ENCODE results near the gene SNCA.

Gene SNCA

DNA sequence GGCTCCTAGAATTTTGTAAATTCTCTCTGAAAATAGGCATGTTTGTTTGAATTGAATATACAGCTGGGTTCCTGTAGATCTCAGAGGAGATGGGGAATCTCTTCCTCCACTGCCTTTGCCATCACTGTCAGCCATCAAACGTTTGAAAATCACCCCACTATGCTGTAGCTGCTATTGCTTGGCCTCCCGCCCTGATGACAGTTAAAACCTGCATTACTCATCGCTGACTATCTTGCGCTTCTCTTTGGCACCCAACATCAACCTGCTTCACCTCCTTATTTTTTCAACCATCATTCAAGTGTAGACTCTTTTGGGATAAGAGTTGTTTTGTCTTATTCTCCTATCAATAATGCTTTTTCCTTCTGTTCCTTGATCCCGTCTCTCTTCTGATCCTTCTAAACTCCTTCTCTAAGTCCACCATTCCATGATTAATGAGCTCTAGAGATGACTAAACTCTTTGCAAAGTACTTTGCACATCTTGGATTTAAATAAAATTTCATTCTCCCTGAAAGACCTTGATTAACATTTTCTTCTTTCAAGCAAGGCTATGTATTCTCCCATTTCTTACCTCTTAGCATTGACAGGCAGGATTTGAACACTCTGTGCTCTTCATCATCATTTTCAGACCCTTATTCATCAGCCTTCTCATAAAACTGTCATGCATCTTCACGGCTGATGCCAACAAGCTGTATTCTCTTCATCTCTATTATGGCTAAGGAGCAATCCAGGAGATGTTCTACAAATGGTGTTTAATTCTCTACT is 133.0 kb downstream of the SNCA start (continued):
- TF ChIP-seq, protein P1, sequence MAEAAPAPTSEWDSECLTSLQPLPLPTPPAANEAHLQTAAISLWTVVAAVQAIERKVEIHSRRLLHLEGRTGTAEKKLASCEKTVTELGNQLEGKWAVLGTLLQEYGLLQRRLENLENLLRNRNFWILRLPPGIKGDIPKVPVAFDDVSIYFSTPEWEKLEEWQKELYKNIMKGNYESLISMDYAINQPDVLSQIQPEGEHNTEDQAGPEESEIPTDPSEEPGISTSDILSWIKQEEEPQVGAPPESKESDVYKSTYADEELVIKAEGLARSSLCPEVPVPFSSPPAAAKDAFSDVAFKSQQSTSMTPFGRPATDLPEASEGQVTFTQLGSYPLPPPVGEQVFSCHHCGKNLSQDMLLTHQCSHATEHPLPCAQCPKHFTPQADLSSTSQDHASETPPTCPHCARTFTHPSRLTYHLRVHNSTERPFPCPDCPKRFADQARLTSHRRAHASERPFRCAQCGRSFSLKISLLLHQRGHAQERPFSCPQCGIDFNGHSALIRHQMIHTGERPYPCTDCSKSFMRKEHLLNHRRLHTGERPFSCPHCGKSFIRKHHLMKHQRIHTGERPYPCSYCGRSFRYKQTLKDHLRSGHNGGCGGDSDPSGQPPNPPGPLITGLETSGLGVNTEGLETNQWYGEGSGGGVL (tag by site-specific recombination; IDR thresholded peaks at IDR 0.05): no peak
- TF ChIP-seq FEZF1 (tag by site-specific recombination; IDR thresholded peaks at IDR 0.05) (no peak), ZFP41 (tag by site-specific recombination; IDR thresholded peaks at IDR 0.05; ENCODE audit: borderline replicate concordance) (no peak)
- TF ChIP-seq, protein P2, sequence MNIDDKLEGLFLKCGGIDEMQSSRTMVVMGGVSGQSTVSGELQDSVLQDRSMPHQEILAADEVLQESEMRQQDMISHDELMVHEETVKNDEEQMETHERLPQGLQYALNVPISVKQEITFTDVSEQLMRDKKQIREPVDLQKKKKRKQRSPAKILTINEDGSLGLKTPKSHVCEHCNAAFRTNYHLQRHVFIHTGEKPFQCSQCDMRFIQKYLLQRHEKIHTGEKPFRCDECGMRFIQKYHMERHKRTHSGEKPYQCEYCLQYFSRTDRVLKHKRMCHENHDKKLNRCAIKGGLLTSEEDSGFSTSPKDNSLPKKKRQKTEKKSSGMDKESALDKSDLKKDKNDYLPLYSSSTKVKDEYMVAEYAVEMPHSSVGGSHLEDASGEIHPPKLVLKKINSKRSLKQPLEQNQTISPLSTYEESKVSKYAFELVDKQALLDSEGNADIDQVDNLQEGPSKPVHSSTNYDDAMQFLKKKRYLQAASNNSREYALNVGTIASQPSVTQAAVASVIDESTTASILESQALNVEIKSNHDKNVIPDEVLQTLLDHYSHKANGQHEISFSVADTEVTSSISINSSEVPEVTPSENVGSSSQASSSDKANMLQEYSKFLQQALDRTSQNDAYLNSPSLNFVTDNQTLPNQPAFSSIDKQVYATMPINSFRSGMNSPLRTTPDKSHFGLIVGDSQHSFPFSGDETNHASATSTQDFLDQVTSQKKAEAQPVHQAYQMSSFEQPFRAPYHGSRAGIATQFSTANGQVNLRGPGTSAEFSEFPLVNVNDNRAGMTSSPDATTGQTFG (tag by site-specific recombination; IDR thresholded peaks at IDR 0.05; ENCODE audit: borderline replicate concordance): no peak
- TF ChIP-seq, protein P3, sequence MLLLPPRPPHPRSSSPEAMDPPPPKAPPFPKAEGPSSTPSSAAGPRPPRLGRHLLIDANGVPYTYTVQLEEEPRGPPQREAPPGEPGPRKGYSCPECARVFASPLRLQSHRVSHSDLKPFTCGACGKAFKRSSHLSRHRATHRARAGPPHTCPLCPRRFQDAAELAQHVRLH (tag by site-specific recombination; IDR thresholded peaks at IDR 0.05): no peak

DNA sequence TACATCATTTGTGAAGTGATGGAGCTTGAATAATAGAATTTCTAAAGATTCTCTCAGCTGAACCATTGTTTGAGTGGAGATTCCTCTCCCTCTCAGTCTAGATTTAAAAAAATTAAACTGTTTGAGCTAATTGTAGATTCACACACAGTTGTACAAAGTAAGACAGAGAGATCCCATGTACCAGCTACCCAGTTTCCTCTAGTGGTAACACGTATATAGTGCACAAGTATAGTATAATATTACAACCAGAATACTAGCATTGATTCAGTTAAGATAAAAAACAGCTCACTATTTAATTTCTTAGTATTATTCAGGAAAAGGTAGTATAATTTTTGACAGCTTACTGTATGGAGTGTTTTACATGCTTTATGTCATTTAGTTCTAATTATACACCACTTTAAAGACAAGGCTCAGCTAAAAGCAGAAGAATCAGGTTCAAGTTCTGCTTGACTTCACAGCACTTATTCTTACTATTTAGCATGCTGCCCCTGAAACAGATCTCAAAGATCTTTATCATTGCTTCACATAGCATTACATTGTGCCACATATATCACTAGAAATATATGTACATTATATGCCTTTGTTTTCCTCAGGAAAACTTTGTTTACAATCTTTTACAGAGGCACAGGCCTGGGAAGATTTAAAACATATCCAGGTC is 136.1 kb downstream of the SNCA start:
- CTCF ChIA-PET: no interaction called here
- Histone ChIP-seq H3K4me1 (ENCODE audit: control insufficient read depth, insufficient read depth, low read length) (no peaks in the 10 kb centered on the region), H3K36me3 (ENCODE audit: control insufficient read depth in 2 of 2, insufficient read depth in 1 of 2, low read length in 2 of 2) (no peaks in the 10 kb centered on the region), H3K27ac (ENCODE audit: extremely low read depth, low read depth, low read length) (no peak overlapping the region), H3K9me3 (ENCODE audit: control insufficient read depth, insufficient read depth, low read depth, low read length) (no peaks in the 10 kb centered on the region), H3K4me3 (ENCODE audit: low read depth, low read length) (no peak overlapping the region)
- TF ChIP-seq PRDM1 (tag by site-specific recombination; IDR thresholded peaks at IDR 0.05) (no peak), ZNF133 (tag by site-specific recombination; IDR thresholded peaks at IDR 0.05) (no peak)
- TF ChIP-seq, protein P4, sequence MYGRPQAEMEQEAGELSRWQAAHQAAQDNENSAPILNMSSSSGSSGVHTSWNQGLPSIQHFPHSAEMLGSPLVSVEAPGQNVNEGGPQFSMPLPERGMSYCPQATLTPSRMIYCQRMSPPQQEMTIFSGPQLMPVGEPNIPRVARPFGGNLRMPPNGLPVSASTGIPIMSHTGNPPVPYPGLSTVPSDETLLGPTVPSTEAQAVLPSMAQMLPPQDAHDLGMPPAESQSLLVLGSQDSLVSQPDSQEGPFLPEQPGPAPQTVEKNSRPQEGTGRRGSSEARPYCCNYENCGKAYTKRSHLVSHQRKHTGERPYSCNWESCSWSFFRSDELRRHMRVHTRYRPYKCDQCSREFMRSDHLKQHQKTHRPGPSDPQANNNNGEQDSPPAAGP (tag by site-specific recombination; IDR thresholded peaks at IDR 0.05): no peak
- TF ChIP-seq, protein P5, sequence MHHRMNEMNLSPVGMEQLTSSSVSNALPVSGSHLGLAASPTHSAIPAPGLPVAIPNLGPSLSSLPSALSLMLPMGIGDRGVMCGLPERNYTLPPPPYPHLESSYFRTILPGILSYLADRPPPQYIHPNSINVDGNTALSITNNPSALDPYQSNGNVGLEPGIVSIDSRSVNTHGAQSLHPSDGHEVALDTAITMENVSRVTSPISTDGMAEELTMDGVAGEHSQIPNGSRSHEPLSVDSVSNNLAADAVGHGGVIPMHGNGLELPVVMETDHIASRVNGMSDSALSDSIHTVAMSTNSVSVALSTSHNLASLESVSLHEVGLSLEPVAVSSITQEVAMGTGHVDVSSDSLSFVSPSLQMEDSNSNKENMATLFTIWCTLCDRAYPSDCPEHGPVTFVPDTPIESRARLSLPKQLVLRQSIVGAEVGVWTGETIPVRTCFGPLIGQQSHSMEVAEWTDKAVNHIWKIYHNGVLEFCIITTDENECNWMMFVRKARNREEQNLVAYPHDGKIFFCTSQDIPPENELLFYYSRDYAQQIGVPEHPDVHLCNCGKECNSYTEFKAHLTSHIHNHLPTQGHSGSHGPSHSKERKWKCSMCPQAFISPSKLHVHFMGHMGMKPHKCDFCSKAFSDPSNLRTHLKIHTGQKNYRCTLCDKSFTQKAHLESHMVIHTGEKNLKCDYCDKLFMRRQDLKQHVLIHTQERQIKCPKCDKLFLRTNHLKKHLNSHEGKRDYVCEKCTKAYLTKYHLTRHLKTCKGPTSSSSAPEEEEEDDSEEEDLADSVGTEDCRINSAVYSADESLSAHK (tag by site-specific recombination; IDR thresholded peaks at IDR 0.05): no peak
- POLR2A ChIA-PET: no interaction called here

DNA sequence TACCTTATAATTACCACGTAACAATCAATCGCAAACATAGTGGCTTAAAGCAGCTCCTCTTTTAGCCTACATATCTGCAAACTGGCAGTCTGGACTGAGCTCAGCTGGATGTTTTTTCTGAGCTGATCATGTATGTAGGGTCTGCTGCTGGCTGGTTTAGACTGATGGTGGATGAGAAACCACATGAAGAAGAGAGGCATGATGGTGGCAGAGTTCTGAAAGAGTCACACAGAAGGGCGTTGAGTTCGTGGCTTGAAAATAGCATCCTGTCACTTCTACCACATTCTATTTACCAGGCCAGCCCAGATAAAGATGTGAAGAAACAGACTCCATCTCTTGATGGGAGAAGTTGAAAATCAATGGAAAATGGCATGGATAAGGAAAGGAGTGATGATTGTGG is 151.3 kb downstream of the SNCA start:
- no peaks in the 10 kb centered on the region for H3K4me1 ChIP-seq (ENCODE audit: control insufficient read depth, insufficient read depth, low read length)
- TF ChIP-seq ZNF146 (tag by site-specific recombination; IDR thresholded peaks at IDR 0.05) (no peak), ZNF596 (tag by site-specific recombination; IDR thresholded peaks at IDR 0.05) (no peak), ZNF624 (tag by site-specific recombination; IDR thresholded peaks at IDR 0.05) (no peak), ZNF776 (tag by site-specific recombination; IDR thresholded peaks at IDR 0.05; ENCODE audit: borderline replicate concordance) (no peak), ZFP37 (tag by site-specific recombination; IDR thresholded peaks at IDR 0.05) (no peak), ZNF121 (tag by site-specific recombination; IDR thresholded peaks at IDR 0.05) (no peak)
- TF ChIP-seq, protein P6, sequence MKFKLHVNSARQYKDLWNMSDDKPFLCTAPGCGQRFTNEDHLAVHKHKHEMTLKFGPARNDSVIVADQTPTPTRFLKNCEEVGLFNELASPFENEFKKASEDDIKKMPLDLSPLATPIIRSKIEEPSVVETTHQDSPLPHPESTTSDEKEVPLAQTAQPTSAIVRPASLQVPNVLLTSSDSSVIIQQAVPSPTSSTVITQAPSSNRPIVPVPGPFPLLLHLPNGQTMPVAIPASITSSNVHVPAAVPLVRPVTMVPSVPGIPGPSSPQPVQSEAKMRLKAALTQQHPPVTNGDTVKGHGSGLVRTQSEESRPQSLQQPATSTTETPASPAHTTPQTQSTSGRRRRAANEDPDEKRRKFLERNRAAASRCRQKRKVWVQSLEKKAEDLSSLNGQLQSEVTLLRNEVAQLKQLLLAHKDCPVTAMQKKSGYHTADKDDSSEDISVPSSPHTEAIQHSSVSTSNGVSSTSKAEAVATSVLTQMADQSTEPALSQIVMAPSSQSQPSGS (tag by site-specific recombination; IDR thresholded peaks at IDR 0.05; ENCODE audit: low read depth): no peak
- TF ChIP-seq, protein P7, sequence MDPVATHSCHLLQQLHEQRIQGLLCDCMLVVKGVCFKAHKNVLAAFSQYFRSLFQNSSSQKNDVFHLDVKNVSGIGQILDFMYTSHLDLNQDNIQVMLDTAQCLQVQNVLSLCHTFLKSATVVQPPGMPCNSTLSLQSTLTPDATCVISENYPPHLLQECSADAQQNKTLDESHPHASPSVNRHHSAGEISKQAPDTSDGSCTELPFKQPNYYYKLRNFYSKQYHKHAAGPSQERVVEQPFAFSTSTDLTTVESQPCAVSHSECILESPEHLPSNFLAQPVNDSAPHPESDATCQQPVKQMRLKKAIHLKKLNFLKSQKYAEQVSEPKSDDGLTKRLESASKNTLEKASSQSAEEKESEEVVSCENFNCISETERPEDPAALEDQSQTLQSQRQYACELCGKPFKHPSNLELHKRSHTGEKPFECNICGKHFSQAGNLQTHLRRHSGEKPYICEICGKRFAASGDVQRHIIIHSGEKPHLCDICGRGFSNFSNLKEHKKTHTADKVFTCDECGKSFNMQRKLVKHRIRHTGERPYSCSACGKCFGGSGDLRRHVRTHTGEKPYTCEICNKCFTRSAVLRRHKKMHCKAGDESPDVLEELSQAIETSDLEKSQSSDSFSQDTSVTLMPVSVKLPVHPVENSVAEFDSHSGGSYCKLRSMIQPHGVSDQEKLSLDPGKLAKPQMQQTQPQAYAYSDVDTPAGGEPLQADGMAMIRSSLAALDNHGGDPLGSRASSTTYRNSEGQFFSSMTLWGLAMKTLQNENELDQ (tag by site-specific recombination; IDR thresholded peaks at IDR 0.05; ENCODE audit: low read depth): no peak
- TF ChIP-seq, protein P8, sequence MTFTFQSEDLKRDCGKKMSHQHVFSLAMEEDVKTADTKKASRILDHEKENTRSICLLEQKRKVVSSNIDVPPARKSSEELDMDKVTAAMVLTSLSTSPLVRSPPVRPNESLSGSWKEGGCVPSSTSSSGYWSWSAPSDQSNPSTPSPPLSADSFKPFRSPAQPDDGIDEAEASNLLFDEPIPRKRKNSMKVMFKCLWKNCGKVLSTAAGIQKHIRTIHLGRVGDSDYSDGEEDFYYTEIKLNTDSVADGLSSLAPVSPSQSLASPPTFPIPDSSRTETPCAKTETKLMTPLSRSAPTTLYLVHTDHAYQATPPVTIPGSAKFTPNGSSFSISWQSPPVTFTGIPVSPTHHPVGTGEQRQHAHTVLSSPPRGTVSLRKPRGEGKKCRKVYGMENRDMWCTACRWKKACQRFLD (tag by site-specific recombination; IDR thresholded peaks at IDR 0.05): no peak

More for the DNA sequence above, 151.3 kb downstream of the SNCA start:
- Histone ChIP-seq H3K4me3 (ENCODE audit: low read depth, low read length) (no peak overlapping the region), H3K27ac (ENCODE audit: extremely low read depth, low read depth, low read length) (no peak overlapping the region), H3K36me3 (ENCODE audit: control insufficient read depth in 2 of 2, insufficient read depth in 1 of 2, low read length in 2 of 2) (no peaks in the 10 kb centered on the region), H3K9me3 (ENCODE audit: control insufficient read depth, insufficient read depth, low read depth, low read length) (no peaks in the 10 kb centered on the region)
- ChIA-PET CTCF (no interaction called here), POLR2A (no interaction called here)

Measured in HEK293 (cell line).